GM18951 (cell line): ENCODE results near the gene LDLRAD4.

Experiments
- POLR2A ChIP-seq: IDR thresholded peaks from 4 replicates; pipeline ENCODE4 v1.6.1; 2011; ENCODE audit warnings: mild to moderate bottlenecking; ENCODE audit not compliant: insufficient read length, insufficient read depth; ENCODE audit errors: extremely low read depth
- in situ Hi-C: fragments of 300-500 bp; cut with MboI; formaldehyde crosslinking; loops from one replicate; pipeline ENCODE4 v1.12.0; 2022; ENCODE audit warnings: low sequenced_read_pairs, mixed read lengths, inconsistent platforms; ENCODE audit not compliant: unreplicated experiment

Gene LDLRAD4

DNA sequence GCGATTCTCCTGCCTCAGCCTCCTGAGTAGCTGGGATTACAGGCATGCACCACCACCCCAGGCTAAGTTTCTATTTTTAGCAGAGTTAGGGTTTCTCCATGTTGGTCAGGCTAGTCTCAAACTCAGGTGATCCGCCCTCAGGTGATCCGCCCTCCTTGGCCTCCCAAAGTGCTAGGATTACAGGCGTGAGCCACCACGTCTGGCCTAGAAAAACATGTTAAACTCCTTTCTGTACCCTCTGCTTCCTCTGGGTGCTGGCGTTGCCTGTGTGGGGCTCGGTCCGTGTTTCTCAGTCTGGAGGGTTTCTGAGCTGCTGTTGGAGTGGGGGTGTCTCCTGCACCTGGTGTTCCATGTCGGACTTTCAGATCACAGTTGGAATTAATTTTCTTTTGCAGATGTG is 17.9 kb downstream of the LDLRAD4 start:
- TF ChIP-seq POLR2A, result no peak
- in situ Hi-C loops, result no loop called here

DNA sequence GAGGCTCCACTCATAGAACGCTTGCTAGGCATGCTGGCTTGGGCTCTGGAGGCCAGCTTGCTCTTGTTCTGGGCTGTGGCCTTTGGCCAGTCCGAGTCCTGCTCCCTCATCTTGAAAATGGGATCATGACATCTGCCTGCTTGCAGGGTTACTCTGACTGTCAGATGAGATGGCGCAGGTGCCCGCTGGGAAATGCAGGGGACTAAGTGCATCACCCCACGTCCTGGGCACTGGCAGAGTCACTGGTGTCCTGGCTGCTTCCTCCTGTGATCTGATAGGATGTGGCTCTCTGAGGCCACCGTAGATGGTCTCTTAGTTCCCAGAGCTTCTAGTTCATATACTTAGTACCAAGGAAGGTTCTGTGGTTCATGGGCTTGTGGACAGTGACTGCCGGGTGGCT is 18.5 kb downstream of the LDLRAD4 start:
- in situ Hi-C loops, result no loop called here
- no peak for TF ChIP-seq POLR2A

DNA sequence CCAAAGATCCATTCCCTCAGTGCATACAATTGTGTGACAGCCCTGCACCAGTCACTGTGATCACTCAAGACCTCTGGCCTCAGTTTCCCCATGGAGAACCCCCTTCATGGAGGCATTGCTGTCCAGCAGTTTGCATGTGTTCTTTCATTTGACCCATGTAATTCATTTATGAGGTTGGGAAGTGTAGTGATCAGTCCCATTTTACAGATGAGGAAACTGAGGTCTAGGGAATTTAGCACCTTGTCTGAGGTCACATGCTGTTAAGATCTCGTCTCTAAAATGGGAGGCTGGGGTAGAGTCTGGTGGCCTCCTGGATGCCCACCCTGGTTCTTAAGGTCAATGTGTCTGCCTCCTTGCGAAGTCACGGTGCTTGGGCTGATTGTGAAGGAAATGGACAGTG is 19.1 kb downstream of the LDLRAD4 start:
- in situ Hi-C loops, result no loop called here
- TF ChIP-seq POLR2A, result no peak

DNA sequence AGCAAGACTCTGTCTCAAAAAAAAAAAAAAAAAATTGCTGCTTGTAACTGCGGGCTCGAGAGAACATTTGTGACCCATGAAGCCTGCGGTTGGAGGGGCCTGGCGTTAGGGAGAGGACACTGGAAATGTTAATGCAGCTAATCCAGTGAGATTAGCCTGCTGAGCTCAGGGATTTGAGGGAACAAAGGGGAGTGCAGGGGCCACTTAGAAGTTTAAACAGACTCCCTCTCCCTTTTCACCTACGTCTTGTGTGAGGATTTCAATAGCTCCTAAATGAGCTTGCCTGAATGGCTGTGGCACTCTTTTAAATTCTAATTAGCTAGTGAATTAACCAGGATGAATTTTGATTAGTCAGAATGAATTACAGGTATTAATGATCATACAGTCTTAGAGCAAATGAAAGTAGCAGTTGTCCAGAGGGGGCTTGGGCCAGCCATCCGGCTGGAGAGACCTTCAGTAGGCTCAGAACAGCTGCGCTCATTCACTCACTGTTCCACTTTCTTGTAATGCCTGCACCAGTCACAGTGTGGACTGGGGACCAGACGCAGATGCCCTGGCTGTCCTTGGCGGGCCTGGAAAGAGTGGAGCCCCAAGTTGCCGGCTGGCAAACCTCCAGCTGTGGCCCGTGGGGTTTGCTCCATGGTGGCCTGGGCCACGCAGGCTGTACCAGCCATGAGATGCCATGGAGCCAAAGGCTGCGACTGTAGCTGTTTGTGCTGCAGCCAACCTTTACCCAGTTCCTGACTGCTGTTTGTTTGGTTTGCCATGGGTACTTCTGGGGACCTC is 20.8 kb downstream of the LDLRAD4 start:
- no peak for TF ChIP-seq POLR2A
- in situ Hi-C loops, result no loop called here

DNA sequence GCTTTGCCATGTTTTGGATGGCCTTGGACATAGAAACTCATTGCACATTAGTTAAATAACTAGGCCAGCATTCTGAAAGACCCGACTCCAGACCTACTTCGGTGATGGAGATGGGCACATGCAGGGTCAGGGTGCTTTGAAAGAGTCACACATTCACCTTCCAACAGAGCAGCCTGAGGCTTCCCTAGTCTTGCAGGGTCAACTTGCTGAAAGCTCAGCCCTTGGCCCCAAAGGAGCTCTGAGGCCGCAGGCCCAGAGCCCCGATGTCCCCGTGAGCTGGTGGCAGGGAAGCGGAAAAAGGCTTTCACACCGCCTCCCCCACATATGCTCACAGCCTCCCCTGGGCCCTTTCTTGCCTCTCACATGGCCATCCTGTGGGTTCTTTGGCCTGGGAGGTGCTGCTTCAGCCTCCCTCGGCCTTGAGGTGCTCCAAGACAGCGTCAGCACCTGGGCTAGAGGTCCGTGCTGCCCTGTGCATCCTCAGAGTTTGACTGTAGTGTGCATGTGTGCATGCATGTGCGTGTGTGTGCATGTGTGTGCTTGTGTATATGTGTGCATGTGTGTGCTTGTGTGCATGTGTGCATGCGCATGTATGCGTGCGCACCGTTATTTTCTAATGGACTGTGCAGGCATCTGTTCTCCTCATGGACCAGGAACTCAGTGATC is 21.6 kb downstream of the LDLRAD4 start:
- in situ Hi-C loops, result no loop called here
- TF ChIP-seq POLR2A, result no peak

DNA sequence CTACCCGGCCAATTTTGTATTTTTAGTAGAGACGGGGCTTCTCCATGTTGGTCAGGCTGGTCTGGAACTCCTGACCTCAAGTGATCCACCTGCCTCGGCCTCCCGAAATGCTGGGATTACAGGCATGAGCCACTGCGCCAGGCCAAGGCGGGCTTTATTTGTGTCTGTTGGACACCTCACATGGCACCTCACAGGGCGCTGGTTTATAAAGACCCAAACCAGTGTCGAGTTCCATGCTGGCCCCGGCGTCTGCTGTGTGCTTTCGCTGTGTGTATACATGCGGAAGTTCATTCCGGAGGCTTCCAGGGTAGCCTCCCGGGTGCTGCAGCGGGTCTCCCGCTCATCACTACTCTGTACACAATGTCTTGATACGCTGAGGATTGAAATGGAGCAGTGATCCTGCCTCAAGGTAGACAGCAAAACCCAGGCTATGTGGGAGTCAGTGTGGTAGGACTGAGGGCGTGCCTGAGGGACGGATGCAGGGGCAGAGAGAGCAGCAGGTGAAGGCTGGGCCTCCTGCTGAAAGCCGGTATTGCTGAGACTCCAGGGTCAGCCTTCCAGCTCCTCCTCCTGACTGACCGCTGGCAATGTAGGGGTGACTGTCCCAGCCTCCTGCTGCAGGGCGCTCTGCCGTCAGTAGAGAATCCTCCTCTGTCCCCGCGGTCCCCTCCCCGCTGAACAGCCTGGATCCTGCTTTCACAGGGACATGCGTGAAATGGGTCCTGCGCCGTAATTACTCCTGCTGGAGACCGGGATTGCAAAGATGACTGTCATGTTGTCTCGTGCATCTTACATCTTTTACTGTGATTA is 22.7 kb downstream of the LDLRAD4 start:
- in situ Hi-C loops, result no loop called here
- no peak for TF ChIP-seq POLR2A

DNA sequence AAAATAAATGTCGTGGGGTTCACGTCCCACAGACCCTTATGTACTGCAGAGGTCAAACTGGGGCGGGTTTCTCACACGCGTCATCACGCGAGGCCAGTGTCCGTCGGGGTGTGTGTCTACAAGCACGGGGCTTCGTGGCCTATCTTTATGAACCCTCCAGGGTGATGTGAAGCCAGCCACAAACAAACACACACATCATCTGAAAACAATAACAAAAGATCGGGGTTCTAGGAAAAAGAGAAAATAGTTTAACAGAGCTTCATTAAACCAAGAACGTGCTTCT is 23.3 kb downstream of the LDLRAD4 start:
- no peak for TF ChIP-seq POLR2A
- in situ Hi-C loops, result no loop called here

DNA sequence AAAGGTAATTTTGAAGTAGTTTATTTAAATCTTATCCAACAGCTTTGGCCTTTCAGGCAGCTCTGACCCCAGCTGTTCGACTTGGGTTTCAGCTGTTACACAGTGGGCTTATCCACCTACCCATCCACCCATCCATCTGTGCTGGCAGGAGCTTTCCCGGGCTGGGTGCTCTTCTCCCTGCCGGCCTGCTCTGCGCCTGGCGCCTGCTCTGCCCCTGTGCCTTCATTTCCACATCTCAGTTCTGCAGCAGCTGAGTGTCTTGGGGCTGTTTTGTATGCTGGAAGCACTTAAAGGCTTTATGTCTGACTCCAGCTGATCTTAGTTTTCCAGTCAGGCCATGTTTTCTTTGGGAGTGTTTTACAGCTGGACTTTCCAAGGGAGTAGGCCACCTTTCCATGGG is 24.2 kb downstream of the LDLRAD4 start:
- in situ Hi-C loops, result no loop called here
- TF ChIP-seq POLR2A, result no peak

DNA sequence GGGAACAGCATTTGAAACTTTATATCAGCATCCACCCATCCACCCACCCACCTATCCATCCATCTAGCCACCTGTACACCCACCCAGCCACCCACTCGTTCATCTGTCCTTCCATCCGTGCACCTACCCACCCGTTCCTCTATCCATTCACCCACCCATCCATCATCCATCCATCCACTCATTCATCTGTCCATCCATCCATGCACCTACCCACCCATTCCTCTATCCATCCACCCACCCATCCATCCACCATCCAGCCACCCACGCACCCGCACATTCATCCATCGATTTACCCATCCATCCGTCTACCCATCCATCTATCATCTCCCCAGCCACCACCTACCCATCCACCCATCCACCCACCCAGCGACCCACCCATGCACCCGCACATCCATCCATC is 24.8 kb downstream of the LDLRAD4 start:
- TF ChIP-seq POLR2A, result no peak
- in situ Hi-C loops, result no loop called here

DNA sequence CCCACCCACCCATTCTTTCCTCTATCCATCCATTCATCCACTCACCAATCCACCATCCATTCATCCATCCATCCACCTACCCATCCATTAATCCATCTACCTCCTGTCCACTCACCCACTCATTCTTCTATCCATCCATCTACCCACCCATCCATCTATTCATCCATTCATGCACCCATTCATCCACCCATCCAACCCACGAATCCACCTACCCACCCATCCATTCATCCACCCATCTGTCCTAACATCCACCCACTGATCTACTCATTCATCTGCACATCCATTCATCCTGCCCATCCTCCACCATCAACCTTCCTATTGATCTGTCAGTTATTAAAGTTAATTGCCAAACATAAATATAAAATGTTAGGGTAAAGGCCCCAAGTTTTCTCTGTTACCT is 25.6 kb downstream of the LDLRAD4 start:
- in situ Hi-C loops, result no loop called here
- TF ChIP-seq POLR2A, result no peak

DNA sequence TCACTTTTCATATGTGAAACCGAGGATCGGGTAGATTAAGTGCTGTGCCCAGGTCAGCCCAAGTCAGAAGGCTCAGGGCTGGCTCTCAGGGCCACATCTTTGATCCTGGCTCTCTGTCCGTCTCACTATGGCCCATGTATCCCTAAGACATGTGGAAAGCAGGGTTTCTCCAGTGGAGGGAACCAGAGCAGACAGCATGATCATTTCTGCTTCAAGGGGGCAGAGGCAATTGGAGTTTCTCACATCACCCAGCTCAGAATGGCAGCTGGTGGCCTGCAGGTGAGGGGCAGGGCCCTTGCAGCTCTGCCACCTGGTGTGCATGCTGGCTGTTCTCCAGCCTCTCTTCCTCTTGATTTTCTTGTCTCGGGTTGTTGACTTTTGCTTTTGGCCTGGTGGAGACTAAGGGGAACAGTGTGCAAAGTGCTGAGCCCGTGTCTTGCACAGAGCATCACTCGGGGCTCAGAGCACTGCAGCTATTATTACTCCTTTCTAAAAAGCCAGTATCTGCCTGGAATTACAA is 27.0 kb downstream of the LDLRAD4 start:
- TF ChIP-seq POLR2A, result no peak
- in situ Hi-C loops, result no loop called here

DNA sequence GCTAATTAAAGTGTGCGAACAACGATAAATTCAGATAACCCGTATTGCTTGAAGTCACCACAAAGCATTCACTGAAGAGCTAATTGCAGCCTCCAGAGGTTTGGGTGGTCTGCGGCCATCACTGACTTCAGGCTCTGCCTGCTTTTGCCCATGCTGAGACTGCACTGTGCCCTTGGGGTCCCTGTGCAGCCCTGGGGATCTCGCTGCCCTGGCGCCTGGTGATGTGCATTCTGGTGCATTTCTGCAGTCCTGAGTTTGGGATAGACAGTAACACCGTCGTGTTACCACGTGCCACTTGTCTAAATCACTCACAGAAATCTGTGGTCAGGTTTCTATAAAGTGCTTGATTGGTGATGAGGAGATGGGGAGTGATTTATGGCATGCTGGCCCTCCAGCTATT is 27.6 kb downstream of the LDLRAD4 start:
- in situ Hi-C loops, result no loop called here
- TF ChIP-seq POLR2A, result no peak

DNA sequence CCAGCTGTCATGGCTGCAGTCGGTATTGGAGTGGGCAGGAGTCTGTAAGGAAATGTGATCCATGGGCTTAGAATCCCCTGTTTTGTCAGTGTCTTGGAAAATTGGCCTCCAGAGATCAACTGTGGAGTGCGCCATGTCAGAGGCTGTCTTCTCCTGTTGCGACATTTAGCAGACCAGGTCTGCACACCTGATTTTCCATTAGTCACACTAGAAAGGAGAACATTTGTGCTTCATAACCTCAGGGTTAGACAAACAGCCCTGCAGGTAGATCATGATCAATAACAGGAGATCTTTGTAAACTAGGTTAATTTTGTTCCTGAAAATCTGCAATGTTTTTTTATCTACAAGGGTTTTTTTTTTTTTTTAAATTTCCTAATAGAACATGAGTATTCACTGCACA is 28.0 kb downstream of the LDLRAD4 start:
- TF ChIP-seq POLR2A, result no peak
- in situ Hi-C loops, result no loop called here
